H1 (cell line): ENCODE measurements around the gene GLYR1.

Experiments
- ATF2 ChIP-seq: IDR thresholded peaks from 2 replicates; pipeline ENCODE4 v1.6.1; 2012; ENCODE audit warnings: low read length, inconsistent platforms
- ATF3 ChIP-seq: IDR thresholded peaks from 2 replicates; pipeline ENCODE4 v1.6.1; 2011; ENCODE audit warnings: low read depth, mild to moderate bottlenecking, low read length; ENCODE audit not compliant: insufficient read depth
- EP300 ChIP-seq, 2 experiments: IDR thresholded peaks; 1 replicate in 1 of 2; 2 replicates in 1 of 2; pipeline ENCODE4 v1.6.1; 2011 to 2012; ENCODE audit warnings: low read depth in 2 of 2, low read length in 2 of 2, mild to moderate bottlenecking in 2 of 2, borderline replicate concordance in 1 of 2, inconsistent platforms in 1 of 2, moderate library complexity in 1 of 2
- HDAC6 ChIP-seq: IDR thresholded peaks from one replicate; pipeline ENCODE4 v1.7.1; 2012; ENCODE audit warnings: low read depth, mild to moderate bottlenecking, inconsistent platforms, low read length, moderate library complexity
- POLR2A ChIP-seq, 2 experiments: IDR thresholded peaks; 1 replicate in 1 of 2; 2 replicates in 1 of 2; pipeline ENCODE4 v1.6.1; 2011; ENCODE audit warnings: low read depth in 2 of 2, low read length in 2 of 2, mild to moderate bottlenecking in 2 of 2; ENCODE audit errors: control extremely low read depth in 1 of 2
- TF ChIP-seq, protein P1 (sequence below): IDR thresholded peaks from 2 replicates; pipeline ENCODE4 v1.6.1; 2012; ENCODE audit warnings: inconsistent platforms

- no peak for TF ChIP-seq EP300 (IDR thresholded peaks at IDR 0.05; ENCODE audit: borderline replicate concordance in 1 of 2, low read depth in 2 of 2, low read length in 2 of 2)
- TF ChIP-seq ATF2 = no peak
- TF ChIP-seq POLR2A (IDR thresholded peaks at IDR 0.05; ENCODE audit: control extremely low read depth in 1 of 2, low read depth in 2 of 2, low read length in 2 of 2) = no peak
- TF ChIP-seq ATF3 = no peak
- TF ChIP-seq, protein P1, sequence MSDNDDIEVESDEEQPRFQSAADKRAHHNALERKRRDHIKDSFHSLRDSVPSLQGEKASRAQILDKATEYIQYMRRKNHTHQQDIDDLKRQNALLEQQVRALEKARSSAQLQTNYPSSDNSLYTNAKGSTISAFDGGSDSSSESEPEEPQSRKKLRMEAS = no peak
- no peak for TF ChIP-seq HDAC6
Observed at GRCh38 chr16:4785758-4786433, 61.2 kb downstream of the GLYR1 start.
